Measurements from ENCODE around the gene SPDYE17.
"Not testable (repeated sequence)": the region's sequence is repeated elsewhere in the genome, so short reads cannot be mapped to it uniquely, and the experiment has no call there.

The SPDYE17 gene

GRCh38 chr7:76998764-76999450 lies 33.3 kb downstream of the SPDYE17 start:
- not testable (repeated sequence) for DNase-seq (ENCODE audit: low spot score)

- DNase-seq (ENCODE audit: low spot score) = no peak
Measured at GRCh38 chr7:76998285-76998589, 33.9 kb downstream of the SPDYE17 start.

GRCh38 chr7:76997381-76998284 lies 34.5 kb downstream of the SPDYE17 start:
- DNase-seq (ENCODE audit: low spot score) = no peak

- not testable (repeated sequence) for DNase-seq (ENCODE audit: low spot score)
Measured at GRCh38 chr7:76996932-76997331, 35.2 kb downstream of the SPDYE17 start.

GRCh38 chr7:76994286-76994685 lies 37.9 kb downstream of the SPDYE17 start:
- not testable (repeated sequence) for DNase-seq (ENCODE audit: low spot score)

DNA sequence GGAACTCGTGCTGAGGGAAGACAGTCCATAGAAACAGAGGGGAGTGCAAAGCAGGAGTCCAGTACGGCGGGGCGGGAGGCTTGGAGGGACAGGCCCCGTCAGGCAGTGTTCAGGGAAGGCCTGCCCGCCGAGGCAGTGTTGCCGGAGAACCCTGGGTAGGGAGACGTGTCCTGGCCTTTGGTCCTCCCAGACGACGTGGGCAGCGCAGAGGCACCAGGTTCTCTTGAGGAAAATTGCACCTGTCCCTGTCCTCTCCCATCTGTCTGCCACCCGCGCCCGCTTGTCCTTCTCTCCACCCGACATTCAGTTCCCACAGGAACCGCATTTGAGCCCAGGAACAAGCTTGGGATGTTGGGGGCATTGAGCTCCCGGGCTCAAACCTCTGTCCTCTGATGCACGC lies 38.3 kb downstream of the SPDYE17 start:
- DNase-seq (ENCODE audit: low spot score) = not testable (repeated sequence)

DNA sequence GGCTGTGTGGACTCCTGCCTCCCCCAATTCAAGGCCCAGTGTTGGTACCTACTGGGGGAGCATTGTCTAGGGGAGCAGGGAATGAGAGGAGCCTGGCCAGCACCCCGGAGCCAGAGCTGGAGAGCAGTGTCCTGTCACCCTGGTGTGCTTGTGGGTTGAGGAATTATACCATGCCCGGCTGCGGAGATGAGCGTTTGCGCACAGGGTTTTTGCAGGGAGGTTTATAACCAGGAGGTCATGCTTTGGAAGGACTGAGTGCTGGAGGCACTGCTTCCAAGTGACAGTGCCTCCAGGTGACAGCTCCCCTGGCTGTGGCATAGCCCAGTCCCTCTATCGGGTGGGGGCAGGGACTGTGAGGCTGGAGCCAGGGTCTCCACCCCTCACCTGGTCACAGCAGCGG lies 39.3 kb downstream of the SPDYE17 start:
- not testable (repeated sequence) for DNase-seq (ENCODE audit: low spot score)

DNA sequence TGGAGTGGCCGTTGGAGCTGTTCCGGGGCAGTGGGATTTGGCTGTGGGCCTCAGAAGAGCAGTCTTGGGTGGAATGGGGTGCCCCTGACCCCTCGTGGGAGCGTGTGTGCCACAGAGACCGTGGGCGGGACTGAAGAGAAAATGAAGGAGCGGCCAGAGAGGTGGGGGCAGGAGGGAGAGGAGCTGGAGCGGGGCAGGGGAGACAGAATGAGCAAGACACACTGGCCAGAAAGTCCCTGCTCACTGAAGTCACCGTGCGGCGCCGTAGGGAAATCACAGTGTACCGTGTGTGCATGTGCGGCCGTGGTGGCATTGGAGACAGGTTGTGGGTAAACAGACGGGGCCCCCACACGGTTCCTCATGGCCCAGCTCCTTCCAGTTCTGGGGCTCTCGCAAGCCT lies 40.0 kb downstream of the SPDYE17 start:
- DNase-seq (ENCODE audit: low spot score) = not testable (repeated sequence)

- DNase-seq (ENCODE audit: low spot score) = not testable (repeated sequence)
Measured at GRCh38 chr7:76990202-76990601, 42.0 kb downstream of the SPDYE17 start.

DNA sequence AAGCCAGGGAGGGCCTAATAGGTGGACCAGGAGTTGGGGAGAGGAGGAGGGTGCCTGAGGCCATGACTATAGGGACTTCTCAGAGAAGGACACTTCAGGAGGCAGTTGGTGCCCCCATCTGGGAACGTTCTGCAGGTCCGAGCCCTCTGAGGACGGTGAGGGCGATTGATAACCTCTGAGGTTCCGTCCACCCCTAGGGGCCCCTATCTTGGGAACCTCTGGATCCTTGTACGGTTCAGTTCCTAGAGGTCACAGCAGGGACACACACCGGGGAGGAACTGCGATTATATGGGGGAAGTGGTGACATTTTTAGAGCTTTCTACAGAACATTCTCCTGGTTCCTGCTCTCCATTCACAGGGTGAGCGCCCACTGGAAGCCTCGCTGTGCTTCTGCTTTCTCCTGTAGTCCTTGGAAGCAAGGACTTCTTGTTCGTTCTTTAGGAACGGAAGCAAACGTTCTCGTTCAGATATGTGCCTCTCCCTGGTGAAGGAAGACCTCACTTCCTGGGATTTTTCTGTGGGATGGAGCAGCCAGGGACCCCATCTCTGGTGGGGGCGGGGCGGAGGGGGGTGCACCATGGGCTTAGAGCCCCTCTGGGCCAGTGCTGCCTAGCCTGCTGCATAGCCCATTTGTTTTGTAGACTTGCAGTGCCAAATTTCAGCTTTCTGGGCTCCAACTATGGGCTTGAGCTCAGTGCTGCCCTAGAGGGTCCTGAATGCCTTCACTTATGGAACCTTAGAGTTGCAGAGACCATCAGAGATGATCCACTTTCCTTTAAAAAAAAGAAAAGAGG lies 46.0 kb downstream of the SPDYE17 start:
- DNase-seq (ENCODE audit: low spot score) = not testable (repeated sequence)

DNA sequence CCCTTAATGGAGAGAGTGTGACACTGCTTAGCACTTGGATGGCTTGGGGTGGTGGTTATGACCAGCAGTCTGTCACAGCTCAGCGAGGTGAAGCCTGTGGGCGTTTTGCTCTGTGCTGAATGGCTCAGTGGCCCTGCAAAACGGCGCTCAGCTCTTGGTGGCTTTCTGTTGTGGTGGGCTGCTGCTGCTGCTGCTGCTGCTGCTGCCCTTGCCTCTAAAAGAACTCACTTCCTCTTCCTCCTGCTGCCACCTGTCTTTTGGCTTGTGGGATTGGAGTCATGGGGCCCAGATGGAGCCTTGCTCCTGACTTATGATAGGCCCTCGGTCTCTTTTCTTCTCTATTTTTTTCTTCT lies 47.4 kb downstream of the SPDYE17 start:
- DNase-seq (ENCODE audit: low spot score) = not testable (repeated sequence)

DNA sequence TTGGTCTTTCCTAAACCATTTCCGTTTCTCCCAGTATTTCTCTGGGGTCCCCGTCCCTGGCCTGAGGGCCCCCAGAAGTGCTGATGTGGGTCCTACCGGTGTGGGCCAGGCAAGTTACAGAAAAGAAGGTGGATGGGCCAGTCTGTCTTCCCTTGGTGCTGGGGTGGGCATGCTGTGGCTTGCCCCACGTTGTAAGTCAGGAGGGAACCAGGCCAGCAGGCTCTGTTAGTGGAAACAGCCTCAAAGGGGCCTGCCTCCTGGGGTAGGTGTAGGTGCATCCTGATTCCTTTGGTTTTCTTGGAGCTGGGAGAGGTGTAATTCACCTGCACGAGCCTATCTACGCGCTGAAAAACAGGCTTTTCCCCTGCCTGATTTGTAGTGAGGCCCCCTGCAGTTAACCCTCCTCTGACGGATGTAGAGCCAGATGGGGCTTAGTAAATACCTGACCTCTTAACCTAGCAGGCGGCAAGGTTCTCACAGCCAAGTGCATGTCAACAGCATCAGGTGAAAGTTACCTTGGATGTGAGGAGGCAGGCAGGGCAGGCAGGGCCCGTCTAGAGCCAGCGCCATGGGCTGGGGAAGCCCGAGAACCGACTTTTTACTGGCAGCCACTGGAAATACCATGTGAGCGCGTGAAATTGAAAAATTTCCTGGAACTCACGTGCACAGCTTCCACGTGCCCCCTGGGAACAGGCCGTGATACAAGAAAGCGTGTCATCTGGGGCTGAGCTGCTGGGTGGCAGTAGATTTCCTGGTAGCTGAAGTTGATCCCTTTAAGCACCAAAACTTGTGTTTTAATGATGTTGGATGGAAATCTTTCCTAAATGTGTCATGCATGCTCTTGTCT lies 48.0 kb downstream of the SPDYE17 start:
- not testable (repeated sequence) for DNase-seq (ENCODE audit: low spot score)

GRCh38 chr7:76983333-76983732 lies 48.8 kb downstream of the SPDYE17 start:
- DNase-seq (ENCODE audit: low spot score) = not testable (repeated sequence)

DNA sequence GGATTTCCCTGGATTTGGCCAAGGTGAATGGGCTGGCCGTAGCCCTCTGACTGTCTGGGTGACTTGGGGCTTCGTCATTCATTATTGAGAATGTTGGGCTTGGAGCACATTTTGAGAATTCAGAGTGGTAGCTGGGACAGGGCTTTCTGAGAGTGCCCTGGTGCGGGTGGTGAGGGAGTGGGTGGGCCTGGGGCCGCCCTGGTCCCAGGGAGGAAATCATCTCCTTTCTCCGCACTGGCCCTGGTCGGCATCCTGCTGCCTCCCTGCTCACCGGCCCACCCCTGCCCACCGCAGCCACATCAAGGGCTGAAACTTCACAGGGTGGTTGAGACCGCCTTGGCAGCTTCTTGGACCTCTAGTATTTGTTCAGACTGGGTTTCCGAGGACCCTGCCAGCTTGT lies 49.7 kb downstream of the SPDYE17 start:
- not testable (repeated sequence) for DNase-seq (ENCODE audit: low spot score)

DNA sequence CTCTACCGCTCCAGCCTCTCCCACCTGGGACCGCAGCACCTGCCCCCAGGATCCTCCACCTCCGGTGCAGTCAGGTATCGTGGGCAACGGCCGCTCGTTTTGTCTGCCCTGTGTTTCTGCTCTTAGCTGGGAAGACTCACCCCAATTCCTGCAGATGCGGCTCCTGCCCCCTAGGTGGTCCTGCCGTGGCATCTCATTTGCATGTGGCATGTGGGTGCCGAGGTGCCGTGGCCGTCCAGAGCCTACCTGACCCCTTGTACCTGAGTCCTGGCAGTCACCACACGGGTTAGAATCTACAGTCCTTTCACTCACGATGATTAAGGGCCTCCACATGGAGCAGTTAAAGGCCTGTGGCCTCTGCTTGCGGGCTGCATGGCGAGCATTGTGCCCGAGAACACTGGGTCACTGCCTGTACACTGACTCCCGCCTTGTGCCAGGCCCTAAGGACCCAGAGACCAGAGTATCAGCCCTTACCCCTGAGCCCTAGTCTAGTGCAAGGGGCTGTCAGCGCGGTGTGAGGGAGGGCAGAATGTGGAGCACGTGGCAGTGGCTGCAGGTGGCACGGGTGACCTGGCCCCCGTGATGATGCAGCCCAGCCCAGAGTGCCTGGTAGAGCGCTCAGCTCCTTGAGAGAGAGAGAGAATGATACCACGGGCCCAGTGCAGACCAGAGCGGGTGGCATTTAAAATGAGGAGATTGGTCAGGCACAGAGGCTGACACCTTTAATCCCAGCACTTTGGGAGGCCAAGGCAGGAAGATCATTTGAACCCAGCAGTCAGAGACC lies 50.8 kb downstream of the SPDYE17 start:
- DNase-seq (ENCODE audit: low spot score) = not testable (repeated sequence)

- DNase-seq (ENCODE audit: low spot score) = not testable (repeated sequence)
Measured at GRCh38 chr7:76980576-76980975, 51.6 kb downstream of the SPDYE17 start.

DNA sequence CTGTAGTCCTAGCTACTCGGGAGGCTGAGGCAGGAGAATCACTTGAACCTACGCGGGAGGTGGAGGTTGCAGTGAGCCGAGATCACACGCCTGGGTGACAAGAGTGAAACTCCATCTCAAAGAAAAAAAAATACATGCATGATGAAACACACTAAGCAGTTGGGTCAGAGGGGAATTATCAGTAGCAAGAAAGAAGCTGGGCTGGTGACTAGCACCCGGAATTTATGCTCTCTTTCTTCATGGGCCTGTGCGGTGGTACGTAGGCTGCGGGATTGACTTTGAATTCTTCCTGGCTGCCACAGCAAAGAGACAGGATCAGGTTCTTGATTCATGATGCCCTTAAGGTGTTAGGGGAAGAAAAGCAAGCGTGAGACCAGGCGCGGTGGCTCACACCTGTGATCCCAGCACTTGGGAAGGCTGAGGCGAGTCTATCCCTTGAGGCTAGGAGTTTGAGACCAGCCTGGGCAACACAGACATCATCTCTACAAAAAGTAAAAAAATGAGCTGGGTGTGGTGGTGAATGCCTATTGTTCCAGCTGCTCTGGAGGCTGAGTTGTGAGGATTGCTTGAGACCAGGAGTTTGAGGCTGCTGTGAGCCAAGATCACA lies 54.3 kb downstream of the SPDYE17 start:
- not testable (repeated sequence) for DNase-seq (ENCODE audit: low spot score)

GRCh38 chr7:76974793-76975579 lies 57.2 kb downstream of the SPDYE17 start:
- not testable (repeated sequence) for DNase-seq (ENCODE audit: low spot score)

DNA sequence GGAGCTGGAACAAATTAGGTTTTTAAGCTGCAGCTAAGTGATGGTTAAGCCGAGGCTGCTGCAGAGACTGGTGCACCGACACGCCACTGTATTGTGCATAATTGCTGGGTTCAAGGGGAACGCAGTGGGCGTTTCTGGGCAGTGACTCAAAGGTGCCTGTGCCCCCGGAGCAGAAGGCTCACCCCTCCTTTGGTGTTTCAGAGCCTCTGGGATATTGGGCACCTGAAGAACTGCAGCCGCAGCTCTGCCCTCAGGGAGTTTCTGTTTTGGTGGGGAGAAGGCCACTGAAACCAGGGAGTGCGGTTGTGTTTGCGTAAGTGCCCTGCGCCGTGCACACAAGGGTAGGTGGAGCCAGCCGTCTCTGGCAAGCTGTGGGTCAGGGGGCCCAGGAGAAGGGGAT lies 57.8 kb downstream of the SPDYE17 start:
- not testable (repeated sequence) for DNase-seq (ENCODE audit: low spot score)

Measured in kidney capillary endothelial cell (primary cell).